HG03354 (cell line): Measurements from ENCODE around the gene ACSS1.
A peak's percentile ranks its signal among the peaks of the same experiment; 100 is the strongest.

Experiments used
- ATAC-seq: cut with Tn5 transposase; IDR thresholded peaks from one replicate; pipeline ENCODE4 v1.9.1; 2021; ENCODE audit warnings: mild to moderate bottlenecking; ENCODE audit not compliant: unreplicated experiment, poor library complexity, severe bottlenecking

ACSS1 gene

GRCh38 chr20:25058051-25058846, at the start of gene ACSS1:
Gene ACSS1, minus strand, starts transcription at chr20:25058139. Its CDS starts 37 bp downstream, at chr20:25058102.
- ATAC-seq: peak; percentile 67

GRCh38 chr20:25103526-25103925, 45.6 kb upstream of the ACSS1 start:
- ATAC-seq: no peak

- no peak for ATAC-seq
Measured at GRCh38 chr20:25100914-25101313, 43.0 kb upstream of the ACSS1 start.

- ATAC-seq: no peak
Measured at GRCh38 chr20:25099601-25100140, 41.7 kb upstream of the ACSS1 start.

GRCh38 chr20:25097498-25097897, 39.6 kb upstream of the ACSS1 start:
- no peak for ATAC-seq

GRCh38 chr20:25090492-25091429, 32.8 kb upstream of the ACSS1 start:
- ATAC-seq: peak; percentile 63

- no peak for ATAC-seq
Measured at GRCh38 chr20:25089662-25090061, 31.7 kb upstream of the ACSS1 start.

GRCh38 chr20:25089096-25089495, 31.2 kb upstream of the ACSS1 start:
- no peak for ATAC-seq

- no peak for ATAC-seq
Measured at GRCh38 chr20:25088267-25088666, 30.3 kb upstream of the ACSS1 start.

GRCh38 chr20:25087186-25087929, 29.4 kb upstream of the ACSS1 start:
- no peak for ATAC-seq

- ATAC-seq: no peak
Measured at GRCh38 chr20:25085756-25086495, 28.0 kb upstream of the ACSS1 start.

GRCh38 chr20:25084626-25085187, 26.8 kb upstream of the ACSS1 start:
- no peak for ATAC-seq

GRCh38 chr20:25083773-25084625, 26.1 kb upstream of the ACSS1 start:
- ATAC-seq: no peak

- no peak for ATAC-seq
Measured at GRCh38 chr20:25083141-25083772, 25.3 kb upstream of the ACSS1 start.

- ATAC-seq: no peak
Measured at GRCh38 chr20:25082498-25082873, 24.5 kb upstream of the ACSS1 start.

GRCh38 chr20:25081730-25082497, 24.0 kb upstream of the ACSS1 start, which contains the start of gene VSX1:
Gene VSX1, minus strand, starts transcription at chr20:25082141. Its CDS starts 45 bp downstream, at chr20:25082096.
- no peak for ATAC-seq
